GM18951 (cell line): ENCODE measurements around the gene CDK4.
A peak's percentile ranks its signal among the peaks of the same experiment; 100 is the strongest.

Experiments
- POLR2A ChIP-seq: IDR thresholded peaks from 4 replicates; pipeline ENCODE4 v1.6.1; 2011; ENCODE audit warnings: mild to moderate bottlenecking; ENCODE audit not compliant: insufficient read length, insufficient read depth; ENCODE audit errors: extremely low read depth
- in situ Hi-C: fragments of 300-500 bp; cut with MboI; formaldehyde crosslinking; loops from one replicate; pipeline ENCODE4 v1.12.0; 2022; ENCODE audit warnings: low sequenced_read_pairs, mixed read lengths, inconsistent platforms; ENCODE audit not compliant: unreplicated experiment

The CDK4 gene

GRCh38 chr12:57751788-57752667 lies at the start of gene CDK4:
TSS of gene CDK4 (minus strand) at chr12:57752310. CDS start at chr12:57751717, 593 bp downstream.
- in situ Hi-C loops: no loop called here

GRCh38 chr12:57800965-57801364 lies 48.9 kb upstream of the CDK4 start:
- in situ Hi-C loops: no loop called here
- TF ChIP-seq POLR2A: no peak

More at GRCh38 chr12:57751788-57752667, at the start of gene CDK4:
- TF ChIP-seq POLR2A: peak; percentile 79

DNA sequence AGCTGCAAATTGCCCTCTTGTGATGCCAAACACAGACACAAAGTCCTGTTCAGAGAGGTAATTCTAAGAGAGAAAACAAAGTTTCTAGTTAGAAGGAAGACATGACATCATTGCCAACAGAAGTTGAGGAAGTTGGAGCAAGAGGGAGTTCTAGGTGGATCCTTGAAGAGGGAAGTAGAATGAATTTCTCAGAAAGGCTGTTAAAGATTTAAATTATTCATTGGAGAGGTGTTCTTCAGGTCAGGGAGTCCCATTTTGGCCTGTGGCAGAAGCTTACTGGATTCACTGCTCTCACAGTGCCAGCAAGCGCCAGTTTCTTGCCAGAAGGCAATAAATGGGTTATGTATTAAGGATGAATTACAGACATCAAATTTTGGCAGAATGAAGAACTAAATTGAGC lies 45.8 kb upstream of the CDK4 start:
- in situ Hi-C loops: no loop called here
- no peak for TF ChIP-seq POLR2A

DNA sequence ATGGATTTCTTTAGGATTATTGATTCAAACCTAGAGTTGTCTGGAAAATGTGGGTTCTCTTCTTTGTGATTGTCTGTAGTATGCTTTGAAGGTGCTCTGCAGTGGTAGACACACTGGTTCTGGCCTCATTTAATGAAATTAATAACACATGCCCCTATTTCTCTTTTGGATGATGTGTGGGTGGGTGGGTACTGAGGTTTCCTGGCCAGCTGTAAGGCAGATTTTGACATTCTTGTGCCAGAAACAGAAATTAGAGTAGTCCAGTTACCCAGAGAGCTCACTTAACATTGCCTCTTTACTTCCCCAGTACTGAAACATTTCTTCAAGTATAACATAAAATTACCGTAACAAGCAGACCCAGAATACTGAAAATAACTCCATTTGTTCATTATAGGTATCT lies 44.9 kb upstream of the CDK4 start:
- in situ Hi-C loops: no loop called here

GRCh38 chr12:57795354-57795753 lies 43.2 kb upstream of the CDK4 start:
- in situ Hi-C loops: no loop called here
- no peak for TF ChIP-seq POLR2A

More for the DNA sequence above, 44.9 kb upstream of the CDK4 start:
- no peak for TF ChIP-seq POLR2A

DNA sequence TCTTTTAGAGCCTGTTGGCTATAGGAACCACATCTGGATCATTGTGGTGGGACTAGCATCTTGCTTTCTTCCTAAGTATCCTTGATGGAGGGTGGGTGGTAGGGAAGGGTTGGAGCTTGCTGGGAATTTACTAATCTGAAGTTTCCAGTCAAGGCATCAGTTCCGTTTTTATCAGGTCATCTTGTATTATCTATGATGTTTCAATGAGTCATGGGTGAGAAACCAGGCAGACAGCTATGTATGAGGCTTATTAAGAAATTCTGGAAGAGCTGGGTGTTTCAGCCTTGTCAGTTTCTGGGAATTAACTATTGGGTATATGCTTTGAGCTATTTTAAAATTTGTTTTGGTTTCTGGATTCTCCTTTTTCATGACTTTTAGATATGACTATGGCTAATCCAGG lies 41.8 kb upstream of the CDK4 start:
- no peak for TF ChIP-seq POLR2A
- in situ Hi-C loops: no loop called here

DNA sequence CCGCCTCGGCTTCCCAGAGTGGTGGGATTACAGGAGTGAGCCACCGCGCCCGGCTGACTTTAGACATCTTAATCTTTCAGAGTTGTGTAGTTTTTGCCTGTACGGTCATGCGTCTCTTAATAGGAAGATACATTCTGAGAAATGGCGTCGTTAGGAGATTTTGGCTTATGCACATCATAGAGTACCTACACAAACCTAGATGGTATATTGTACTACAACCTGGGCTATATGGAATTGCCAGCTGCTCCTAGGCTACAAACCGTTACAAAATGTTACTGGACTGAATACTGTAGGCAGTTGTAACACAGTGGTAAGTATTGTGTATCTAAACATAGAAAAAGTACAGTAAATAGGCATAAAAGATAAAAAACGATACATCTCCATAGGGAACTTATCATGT lies 31.8 kb upstream of the CDK4 start:
- no peak for TF ChIP-seq POLR2A
- in situ Hi-C loops: no loop called here

- in situ Hi-C loops: no loop called here
- no peak for TF ChIP-seq POLR2A
Observed at GRCh38 chr12:57783466-57783801, 31.3 kb upstream of the CDK4 start.

- TF ChIP-seq POLR2A: peak; percentile 88
- in situ Hi-C loops: no loop called here
Observed at GRCh38 chr12:57782608-57783465, 30.7 kb upstream of the CDK4 start, which contains the start of gene TSFM. TSS of gene TSFM (plus strand) at chr12:57782787. CDS start at chr12:57782802, 15 bp downstream.

GRCh38 chr12:57782243-57782607 lies 30.1 kb upstream of the CDK4 start:
- TF ChIP-seq POLR2A: no peak
- in situ Hi-C loops: no loop called here

DNA sequence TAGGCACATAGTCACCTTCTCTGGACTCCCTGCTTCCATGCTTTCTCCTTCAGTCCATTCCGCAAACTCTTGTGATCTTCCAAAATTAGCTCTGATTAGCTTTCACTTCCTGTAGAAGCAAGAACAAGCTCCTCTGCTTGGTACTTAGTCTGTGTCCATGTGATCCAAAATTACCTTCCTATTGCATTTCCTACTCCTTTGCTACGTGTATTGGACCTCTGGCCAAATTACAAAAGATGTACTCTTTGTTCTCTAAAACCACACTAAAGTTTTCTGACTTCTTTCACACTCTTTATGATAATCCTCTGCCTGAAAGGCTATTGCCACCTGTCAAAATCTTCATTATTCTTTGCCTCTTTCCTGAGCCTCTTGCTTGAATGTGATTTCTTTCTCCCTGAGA lies 29.7 kb upstream of the CDK4 start:
- TF ChIP-seq POLR2A: no peak
- in situ Hi-C loops: no loop called here

- in situ Hi-C loops: no loop called here
- no peak for TF ChIP-seq POLR2A
Observed at GRCh38 chr12:57781244-57781643, 29.1 kb upstream of the CDK4 start.

DNA sequence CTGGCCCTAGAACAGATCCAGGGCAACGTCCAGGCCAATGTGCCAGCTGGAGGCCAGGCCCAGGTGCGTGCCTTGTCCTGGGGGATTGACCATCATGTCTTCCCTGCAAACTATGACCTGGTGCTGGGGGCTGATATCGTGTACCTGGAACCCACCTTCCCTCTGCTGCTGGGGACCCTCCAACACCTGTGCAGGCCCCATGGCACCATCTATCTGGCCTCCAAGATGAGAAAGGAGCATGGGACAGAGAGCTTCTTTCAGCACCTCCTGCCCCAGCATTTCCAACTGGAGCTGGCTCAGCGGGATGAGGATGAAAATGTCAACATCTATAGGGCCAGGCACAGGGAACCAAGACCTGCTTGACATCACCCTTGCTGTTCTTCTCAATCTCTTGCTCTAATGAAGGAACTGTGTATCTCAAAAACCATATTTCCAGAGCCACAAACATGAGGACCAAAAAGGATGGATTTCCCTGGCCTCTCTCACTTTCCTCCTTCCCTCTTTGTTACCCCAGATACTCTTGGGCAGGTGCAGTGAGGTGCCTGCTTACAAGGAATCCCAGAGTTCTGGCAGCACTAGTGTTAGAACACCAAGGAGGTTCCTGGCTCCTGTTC lies 28.3 kb upstream of the CDK4 start:
- in situ Hi-C loops: no loop called here
- TF ChIP-seq POLR2A: no peak

DNA sequence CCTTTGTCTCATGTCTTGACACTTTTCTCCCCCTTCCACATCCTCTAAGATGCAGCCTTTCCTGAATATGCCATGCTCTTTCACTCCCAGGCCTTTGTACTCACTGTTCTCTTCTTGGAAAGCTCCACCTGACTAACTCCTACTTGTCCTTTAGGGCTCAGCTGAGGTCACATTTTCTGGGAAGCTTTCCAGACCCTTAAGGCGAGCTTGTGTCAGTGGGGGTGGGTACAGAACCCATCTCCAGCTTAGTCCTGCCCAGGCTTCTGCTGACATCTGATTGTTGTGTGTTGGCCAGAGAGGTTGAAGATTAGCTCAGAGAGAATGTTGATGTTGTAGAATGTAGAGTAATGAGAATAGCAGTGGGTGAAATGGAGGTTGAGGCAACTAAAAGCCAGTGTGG lies 27.6 kb upstream of the CDK4 start:
- in situ Hi-C loops: no loop called here
- no peak for TF ChIP-seq POLR2A

GRCh38 chr12:57777911-57778310 lies 25.8 kb upstream of the CDK4 start:
- TF ChIP-seq POLR2A: no peak
- in situ Hi-C loops: no loop called here
